Activated T-helper 1 cell treated with anti-CD3 and anti-CD28 coated beads, Interleukin-12 subunit alpha, Interleukin-12 subunit beta, Interleukin-2, Interleukin-4 antibody, amounts not matched to agents 30 ng/mL and 10 ng/mL and 1 ng/mL, durations not matched to agents 14 hours and 24 hours and 36 hours (primary cell): ENCODE measurements around the gene TIAM2. TPM values are rescaled to one million over a fixed set of nuclear protein-coding genes. Genes with fewer than 3 reads are reported as not detected.

ENCODE experiments used
- DNase-seq: peaks from one replicate; pipeline ENCODE4 v3.0.0; 2021; ENCODE audit warnings: low spot score
- H3K27ac Mint-ChIP-seq: one replicate; pipeline ENCODE4 v1.8.0; 2021; ENCODE audit warnings: mild to moderate bottlenecking, mixed read lengths
- H3K27me3 Mint-ChIP-seq: one replicate; pipeline ENCODE4 v1.8.0; 2022; ENCODE audit warnings: mild to moderate bottlenecking, moderate library complexity, mixed read lengths; ENCODE audit not compliant: insufficient read depth
- H3K36me3 Mint-ChIP-seq: one replicate; pipeline ENCODE4 v1.8.0; 2021; ENCODE audit warnings: low read depth, mixed read lengths
- H3K4me1 Mint-ChIP-seq: one replicate; pipeline ENCODE4 v1.8.0; 2021; ENCODE audit warnings: low read depth, mixed read lengths
- H3K4me3 Mint-ChIP-seq: one replicate; pipeline ENCODE4 v1.8.0; 2021; ENCODE audit warnings: mild to moderate bottlenecking, moderate library complexity, mixed read lengths
- H3K9me3 Mint-ChIP-seq: one replicate; pipeline ENCODE4 v1.8.0; 2021; ENCODE audit warnings: mixed read lengths
- intact Hi-C: fragments of 100-400 bp; cut with micrococcal nuclease; formaldehyde crosslinking; loops from one replicate; pipeline ENCODE4 v1.15.1; 2024
- total RNA-seq: library from RNA; stranded (reverse); gene quantifications from 2 replicates; pipeline ENCODE4 v1.2.3, GENCODE V29; 2022

Gene TIAM2
- total RNA-seq, 1 donor from 2014 or later, result 95.6 TPM

GRCh38 chr6:155062866-155063341 lies 67.8 kb downstream of the TIAM2 start:
- Mint-ChIP-seq H3K9me3 (peaks cover 3% of the 10 kb centered on the region), H3K27me3 (no peaks in the 10 kb centered on the region), H3K4me1 (peaks cover 7% of the 10 kb centered on the region), H3K36me3 (peaks cover 4% of the 10 kb centered on the region), H3K27ac (no peak overlapping the region), H3K4me3 (no peak overlapping the region)
- intact Hi-C loops, result no loop called here
- DNase-seq, result no peak

GRCh38 chr6:155064303-155064702 lies 69.2 kb downstream of the TIAM2 start:
- Mint-ChIP-seq H3K4me1 (no peaks in the 10 kb centered on the region), H3K27ac (no peak overlapping the region), H3K9me3 (peaks cover 3% of the 10 kb centered on the region), H3K36me3 (peaks cover 1% of the 10 kb centered on the region), H3K27me3 (no peaks in the 10 kb centered on the region), H3K4me3 (no peak overlapping the region)
- intact Hi-C loops, result no loop called here
- no peak for DNase-seq

- intact Hi-C loops, result no loop called here
Observed at GRCh38 chr6:155066361-155066760, 71.2 kb downstream of the TIAM2 start.

GRCh38 chr6:155066921-155067680 lies 72.0 kb downstream of the TIAM2 start:
- intact Hi-C loops, result no loop called here
- H3K27ac Mint-ChIP-seq, result no peak overlapping the region
- no peaks in the 10 kb centered on the region for H3K4me1 Mint-ChIP-seq
- no peak overlapping the region for H3K4me3 Mint-ChIP-seq
- H3K9me3 Mint-ChIP-seq, result no peaks in the 10 kb centered on the region
- no peaks in the 10 kb centered on the region for H3K36me3 Mint-ChIP-seq
- no peak for DNase-seq
- peaks cover under 1% of the 10 kb centered on the region for H3K27me3 Mint-ChIP-seq

More at GRCh38 chr6:155066361-155066760, 71.2 kb downstream of the TIAM2 start:
- H3K27me3 Mint-ChIP-seq, result no peaks in the 10 kb centered on the region
- H3K4me3 Mint-ChIP-seq, result no peak overlapping the region
- DNase-seq, result no peak
- H3K27ac Mint-ChIP-seq, result no peak overlapping the region
- no peaks in the 10 kb centered on the region for H3K36me3 Mint-ChIP-seq
- no peaks in the 10 kb centered on the region for H3K4me1 Mint-ChIP-seq
- H3K9me3 Mint-ChIP-seq, result peaks cover 1% of the 10 kb centered on the region

GRCh38 chr6:155067956-155068615 lies 73.0 kb downstream of the TIAM2 start:
- Mint-ChIP-seq H3K4me1 (no peaks in the 10 kb centered on the region), H3K4me3 (no peak overlapping the region), H3K9me3 (no peaks in the 10 kb centered on the region), H3K36me3 (peaks cover 2% of the 10 kb centered on the region), H3K27ac (no peak overlapping the region), H3K27me3 (peaks cover 2% of the 10 kb centered on the region)
- DNase-seq, result no peak
- intact Hi-C loops, result no loop called here

- Mint-ChIP-seq H3K4me1 (no peaks in the 10 kb centered on the region), H3K9me3 (no peaks in the 10 kb centered on the region), H3K27me3 (peaks cover 2% of the 10 kb centered on the region), H3K27ac (no peak overlapping the region), H3K36me3 (peaks cover 2% of the 10 kb centered on the region), H3K4me3 (no peak overlapping the region)
- no peak for DNase-seq
- intact Hi-C loops, result no loop called here
Observed at GRCh38 chr6:155069543-155069942, 74.4 kb downstream of the TIAM2 start.

- peaks cover 41% of the 10 kb centered on the region for H3K4me1 Mint-ChIP-seq
Observed at GRCh38 chr6:155075930-155076695, 81.0 kb downstream of the TIAM2 start.

GRCh38 chr6:155077331-155077730 lies 82.2 kb downstream of the TIAM2 start:
- intact Hi-C loops, result no loop called here
- H3K36me3 Mint-ChIP-seq, result peaks cover 8% of the 10 kb centered on the region
- no peaks in the 10 kb centered on the region for H3K27me3 Mint-ChIP-seq
- DNase-seq, result no peak
- H3K9me3 Mint-ChIP-seq, result no peaks in the 10 kb centered on the region
- no peak overlapping the region for H3K4me3 Mint-ChIP-seq
- no peak overlapping the region for H3K27ac Mint-ChIP-seq
- peaks cover 46% of the 10 kb centered on the region for H3K4me1 Mint-ChIP-seq

More at GRCh38 chr6:155075930-155076695, 81.0 kb downstream of the TIAM2 start:
- peaks cover 8% of the 10 kb centered on the region for H3K36me3 Mint-ChIP-seq
- H3K9me3 Mint-ChIP-seq, result no peaks in the 10 kb centered on the region
- peaks cover 2% of the 10 kb centered on the region for H3K27me3 Mint-ChIP-seq
- DNase-seq, result no peak
- no peak overlapping the region for H3K4me3 Mint-ChIP-seq
- no peak overlapping the region for H3K27ac Mint-ChIP-seq
- intact Hi-C loops, result no loop called here

GRCh38 chr6:155077784-155078183 lies 82.7 kb downstream of the TIAM2 start:
- Mint-ChIP-seq H3K4me3 (no peak overlapping the region), H3K9me3 (no peaks in the 10 kb centered on the region), H3K36me3 (peaks cover 6% of the 10 kb centered on the region), H3K4me1 (peaks cover 46% of the 10 kb centered on the region), H3K27me3 (peaks cover under 1% of the 10 kb centered on the region), H3K27ac (no peak overlapping the region)
- DNase-seq, result no peak
- intact Hi-C loops, result no loop called here

GRCh38 chr6:155078331-155078745 lies 83.2 kb downstream of the TIAM2 start:
- Mint-ChIP-seq H3K4me1 (peaks cover 46% of the 10 kb centered on the region), H3K4me3 (no peak overlapping the region), H3K27me3 (peaks cover 2% of the 10 kb centered on the region), H3K27ac (peak overlapping the region; percentile 45), H3K9me3 (no peaks in the 10 kb centered on the region), H3K36me3 (peaks cover 6% of the 10 kb centered on the region)
- DNase-seq, result no peak
- intact Hi-C loops, result no loop called here

GRCh38 chr6:155079985-155080452 lies 84.9 kb downstream of the TIAM2 start:
- intact Hi-C loops, result loop anchor here (1.0 to 2.0 kb wide), 3 partner anchors 27 to 91 kb away; no protein-coding TSS in a partner anchor
- Mint-ChIP-seq H3K4me3 (peak overlapping the region; percentile 11), H3K36me3 (peaks cover 6% of the 10 kb centered on the region), H3K27ac (peak overlapping the region; percentile 79), H3K4me1 (peaks cover 50% of the 10 kb centered on the region), H3K9me3 (no peaks in the 10 kb centered on the region), H3K27me3 (peaks cover 2% of the 10 kb centered on the region)
- no peak for DNase-seq

GRCh38 chr6:155080881-155081845 lies 86.0 kb downstream of the TIAM2 start:
- Mint-ChIP-seq H3K4me3 (no peak overlapping the region), H3K9me3 (no peaks in the 10 kb centered on the region), H3K27me3 (peaks cover 2% of the 10 kb centered on the region)

More at GRCh38 chr6:155080881-155081845, 86.0 kb downstream of the TIAM2 start:
- Mint-ChIP-seq H3K36me3 (peaks cover 6% of the 10 kb centered on the region), H3K4me1 (peaks cover 43% of the 10 kb centered on the region), H3K27ac (peak overlapping the region; percentile 34)
- intact Hi-C loops, result loop anchor here (1.0 to 2.0 kb wide), 3 partner anchors 26 to 90 kb away; no protein-coding TSS in a partner anchor
- DNase-seq, result no peak
